ENCODE data around the gene PIGK. TPM values are rescaled to one million over a fixed set of nuclear protein-coding genes. Genes with fewer than 3 reads are reported as not detected.

PIGK gene
- total and polyA plus RNA-seq, 2 donors (not counting 1 experiment from before 2014, with no cell fraction given), result 3.1 to 14.9 TPM

- Histone ChIP-seq H3K4me3 (ENCODE audit: control extremely low read depth in 1 of 5, extremely low read depth in 1 of 5, insufficient read depth in 1 of 5, low read depth in 2 of 5, low read length in 4 of 5) (no peak overlapping the region), H3K79me2 (ENCODE audit: control insufficient read depth, insufficient read depth, low read length) (no peaks in the 10 kb centered on the region), H3K4me1 (ENCODE audit: control insufficient read depth in 2 of 2, insufficient read depth in 2 of 2, low read length in 2 of 2) (no peaks in the 10 kb centered on the region), H2AFZ (ENCODE audit: insufficient read depth, low read depth, low read length, poor library complexity, severe bottlenecking) (no peak overlapping the region), H3K9ac (ENCODE audit: low read length) (no peak overlapping the region), H3K27ac (ENCODE audit: low read length in 2 of 2) (no peak overlapping the region), H4K20me1 (ENCODE audit: control insufficient read depth, insufficient read depth, low read length, poor library complexity, severe bottlenecking) (no peaks in the 10 kb centered on the region), H3K27me3 (replicated peaks in 1 of 4; ENCODE audit: control extremely low read depth in 1 of 4, control insufficient read depth in 3 of 4, insufficient read depth in 4 of 4, low read length in 3 of 4) (no peaks in the 10 kb centered on the region), H3K36me3 (replicated peaks in 1 of 2; ENCODE audit: control extremely low read depth in 1 of 2, control insufficient read depth in 1 of 2, extremely low read depth in 1 of 2, insufficient read depth in 2 of 2, low read length in 1 of 2) (no peaks in the 10 kb centered on the region), H3K4me2 (replicated peaks; ENCODE audit: low read depth, low read length, poor library complexity, severe bottlenecking) (no peak overlapping the region), H3K9me3 (ENCODE audit: control extremely low read depth in 1 of 3, control insufficient read depth in 2 of 3, insufficient read depth in 1 of 3, low read length in 2 of 3) (peaks cover 0 to 7% (median 6%) of the 10 kb centered on the region in 3 donors)
- Mint-ChIP-seq H3K9me3 (ENCODE audit: insufficient read depth) (peaks cover 5% of the 10 kb centered on the region), H3K27me3 (no peaks in the 10 kb centered on the region), H3K4me3 (no peak overlapping the region), H3K4me1 (no peaks in the 10 kb centered on the region), H3K27ac (no peak overlapping the region)
- DNase-seq, result no peak
- TF ChIP-seq CTCF (IDR thresholded peaks at IDR 0.05), result no peak
- TF ChIP-seq EZH2 (IDR thresholded peaks at IDR 0.05; ENCODE audit: borderline replicate concordance, insufficient read depth, low read depth, low read length, poor library complexity, severe bottlenecking), result no peak
- WGBS (ENCODE audit: insufficient coverage), result 100% methylated on average over 1 of the region's 3 CpGs
- intact Hi-C loops (cut with micrococcal nuclease), result no loop called here
- no peak for ATAC-seq (ENCODE audit: low read depth)
- POLR2A ChIA-PET, result no interaction called here
- CTCF ChIA-PET, result no interaction called here
Observed at GRCh38 chr1:77175230-77175844, 43.9 kb downstream of the PIGK start.

GRCh38 chr1:77170687-77171086, 48.5 kb downstream of the PIGK start:
- H3K4me2 ChIP-seq (replicated peaks; ENCODE audit: low read depth, low read length, poor library complexity, severe bottlenecking), result no peak overlapping the region
- ChIA-PET POLR2A (no interaction called here), CTCF (no interaction called here)
- H3K9me3 ChIP-seq (ENCODE audit: control extremely low read depth in 1 of 3, control insufficient read depth in 2 of 3, insufficient read depth in 1 of 3, low read length in 2 of 3), result peaks cover 0 to 2% (median 0%) of the 10 kb centered on the region in 3 donors
- H3K9ac ChIP-seq (ENCODE audit: low read length), result no peak overlapping the region
- ATAC-seq (ENCODE audit: low read depth), result no peak
- H3K79me2 ChIP-seq (ENCODE audit: control insufficient read depth, insufficient read depth, low read length), result no peaks in the 10 kb centered on the region
- intact Hi-C loops (cut with micrococcal nuclease), result no loop called here
- H3K4me1 Mint-ChIP-seq, result no peaks in the 10 kb centered on the region
- WGBS (ENCODE audit: insufficient coverage), result no CpG with 5 or more reads among the region's 2 CpGs
- no peak for DNase-seq
- H3K27me3 ChIP-seq (replicated peaks in 1 of 4; ENCODE audit: control extremely low read depth in 1 of 4, control insufficient read depth in 3 of 4, insufficient read depth in 4 of 4, low read length in 3 of 4), result no peaks in the 10 kb centered on the region
- H3K27ac Mint-ChIP-seq, result no peak overlapping the region
- H3K4me3 Mint-ChIP-seq, result no peak overlapping the region
- H4K20me1 ChIP-seq (ENCODE audit: control insufficient read depth, insufficient read depth, low read length, poor library complexity, severe bottlenecking), result no peaks in the 10 kb centered on the region
- no peak overlapping the region for H3K27ac ChIP-seq (ENCODE audit: low read length in 2 of 2)
- no peaks in the 10 kb centered on the region for H3K27me3 Mint-ChIP-seq
- H2AFZ ChIP-seq (ENCODE audit: insufficient read depth, low read depth, low read length, poor library complexity, severe bottlenecking), result no peak overlapping the region
- TF ChIP-seq CTCF (IDR thresholded peaks at IDR 0.05) (no peak), EZH2 (IDR thresholded peaks at IDR 0.05; ENCODE audit: borderline replicate concordance, insufficient read depth, low read depth, low read length, poor library complexity, severe bottlenecking) (no peak)
- H3K36me3 ChIP-seq (replicated peaks in 1 of 2; ENCODE audit: control extremely low read depth in 1 of 2, control insufficient read depth in 1 of 2, extremely low read depth in 1 of 2, insufficient read depth in 2 of 2, low read length in 1 of 2), result peaks cover 0 to 1% of the 10 kb centered on the region in 2 experiments
- no peaks in the 10 kb centered on the region for H3K4me1 ChIP-seq (ENCODE audit: control insufficient read depth in 2 of 2, insufficient read depth in 2 of 2, low read length in 2 of 2)
- no peaks in the 10 kb centered on the region for H3K9me3 Mint-ChIP-seq (ENCODE audit: insufficient read depth)
- no peak overlapping the region for H3K4me3 ChIP-seq (ENCODE audit: control extremely low read depth in 1 of 5, extremely low read depth in 1 of 5, insufficient read depth in 1 of 5, low read depth in 2 of 5, low read length in 4 of 5)

All from B cell (primary cell).